B cell (primary cell): ENCODE results near the gene KPNA3. TPM values are rescaled to one million over a fixed set of nuclear protein-coding genes. Genes with fewer than 3 reads are reported as not detected.

Source experiments
- ATAC-seq: fragments of 200-7000 bp; cut with Tn5 transposase; one replicate; pipeline ENCODE4 v1.10.0; 2021; ENCODE audit warnings: low read depth, mild to moderate bottlenecking, moderate number of reproducible peaks, moderate library complexity
- CTCF ChIA-PET: fragments of 350-600 bp; sonication (Branson Sonifier 250); formaldehyde crosslinking; loops from one replicate; lab custom pipeline; 2021; ENCODE audit warnings: antibody characterized with exemption, inconsistent platforms; lab: Charles Lee
- POLR2A ChIA-PET: fragments of 350-600 bp; sonication (Branson Sonifier 250); formaldehyde crosslinking; loops from one replicate; lab custom pipeline; 2021; ENCODE audit warnings: antibody characterized with exemption; lab: Charles Lee
- DNase-seq: peaks from one replicate; pipeline ENCODE4 v3.0.0; 2013
- H2AFZ ChIP-seq: 2 replicates; pipeline ENCODE4 v1.6.1; 2012; ENCODE audit warnings: mild to moderate bottlenecking, low read depth, low read length; ENCODE audit not compliant: insufficient read depth, poor library complexity, severe bottlenecking
- H3K27ac ChIP-seq, 2 donors: 1 replicate in 1 of 2; 2 replicates in 1 of 2; pipeline ENCODE4 v1.5.1; 2012 to 2013; ENCODE audit warnings: low read length in 2 of 2, mild to moderate bottlenecking in 2 of 2, moderate library complexity in 1 of 2
- H3K27me3 ChIP-seq, 4 experiments: fragments of 200-600 bp in 1 of 4; sonication (generic) in 1 of 4; replicated peaks in 1 of 4; 1 replicate in 2 of 4; 2 replicates in 2 of 4; pipeline versions ENCODE4 v1.6.1 to v1.7.0; 2013 to 2016; ENCODE audit warnings: low read length in 3 of 4, mild to moderate bottlenecking in 2 of 4, mixed read lengths in 1 of 4, moderate library complexity in 1 of 4; ENCODE audit not compliant: insufficient read depth in 4 of 4, control insufficient read depth in 3 of 4; ENCODE audit errors: control extremely low read depth in 1 of 4
- H3K36me3 ChIP-seq, 2 experiments: replicated peaks in 1 of 2; 1 replicate in 1 of 2; 2 replicates in 1 of 2; pipeline versions ENCODE4 v1.6.1 to v1.7.1; 2013; ENCODE audit warnings: low read length in 1 of 2; ENCODE audit not compliant: insufficient read depth in 2 of 2, control insufficient read depth in 1 of 2; ENCODE audit errors: control extremely low read depth in 1 of 2, extremely low read depth in 1 of 2
- H3K4me1 ChIP-seq, 2 donors: fragments of 200-600 bp in 1 of 2; sonication (generic) in 1 of 2; 1 replicate in 1 of 2; 2 replicates in 1 of 2; pipeline versions ENCODE4 v1.5.1 to v1.6.1; 2013 to 2017; ENCODE audit warnings: low read length in 2 of 2; ENCODE audit not compliant: control insufficient read depth in 2 of 2, insufficient read depth in 2 of 2
- H3K4me2 ChIP-seq: replicated peaks from 2 replicates; pipeline ENCODE3; 2012; ENCODE audit warnings: mild to moderate bottlenecking, low read depth, low read length; ENCODE audit not compliant: poor library complexity, severe bottlenecking
- H3K4me3 ChIP-seq, 5 experiments: fragments of 200-600 bp in 1 of 5; sonication (generic) in 1 of 5; 1 replicate in 3 of 5; 2 replicates in 2 of 5; pipeline versions ENCODE4 v1.5.1 to v1.7.0; 2011 to 2016; ENCODE audit warnings: low read length in 4 of 5, mild to moderate bottlenecking in 4 of 5, low read depth in 2 of 5, control low read depth in 1 of 5, moderate library complexity in 1 of 5; ENCODE audit not compliant: insufficient read depth in 1 of 5; ENCODE audit errors: control extremely low read depth in 1 of 5, extremely low read depth in 1 of 5
- H3K79me2 ChIP-seq: fragments of 200-600 bp; sonication (generic); one replicate; pipeline ENCODE4 v1.6.0; 2016; ENCODE audit warnings: low read length; ENCODE audit not compliant: control insufficient read depth, insufficient read depth
- H3K9ac ChIP-seq: fragments of 200-600 bp; sonication (generic); 2 replicates; pipeline ENCODE4 v1.6.1; 2017; ENCODE audit warnings: mild to moderate bottlenecking, low read length, moderate library complexity
- H3K9me3 ChIP-seq, 3 donors: one replicate each; pipeline versions ENCODE4 v1.6.1 to v1.7.1; 2013; ENCODE audit warnings: low read length in 2 of 3; ENCODE audit not compliant: control insufficient read depth in 2 of 3, insufficient read depth in 1 of 3; ENCODE audit errors: control extremely low read depth in 1 of 3
- H4K20me1 ChIP-seq: 2 replicates; pipeline ENCODE4 v1.6.0; 2012; ENCODE audit warnings: mild to moderate bottlenecking, low read length; ENCODE audit not compliant: insufficient read depth, control insufficient read depth, poor library complexity, severe bottlenecking
- H3K27ac Mint-ChIP-seq: one replicate; pipeline ENCODE4 v1.8.0; 2021; ENCODE audit warnings: mixed read lengths
- H3K27me3 Mint-ChIP-seq: one replicate; pipeline ENCODE4 v1.8.0; 2021; ENCODE audit warnings: mixed read lengths
- H3K4me1 Mint-ChIP-seq: one replicate; pipeline ENCODE4 v1.8.0; 2021; ENCODE audit warnings: mixed read lengths
- H3K4me3 Mint-ChIP-seq: one replicate; pipeline ENCODE4 v1.8.0; 2021; ENCODE audit warnings: mixed read lengths
- H3K9me3 Mint-ChIP-seq: one replicate; pipeline ENCODE4 v1.8.0; 2022; ENCODE audit warnings: mixed read lengths; ENCODE audit not compliant: insufficient read depth
- EZH2 ChIP-seq: IDR thresholded peaks from 2 replicates; pipeline ENCODE4 v1.6.1; 2012; ENCODE audit warnings: borderline replicate concordance, low read depth, mild to moderate bottlenecking, moderate library complexity, low read length; ENCODE audit not compliant: insufficient read depth, poor library complexity, severe bottlenecking
- WGBS: methylation state at CpG from one replicate; pipeline ENCODE4 v1.1.5; 2013; ENCODE audit warnings: missing lambda C conversion rate; ENCODE audit not compliant: insufficient coverage; 5-methylcytosine and 5-hydroxymethylcytosine counted together
- intact Hi-C: fragments of 100-400 bp; cut with micrococcal nuclease; formaldehyde crosslinking; loops from one replicate; pipeline ENCODE4 v1.10.0; 2022
- polyA plus RNA-seq: library from polyadenylated mRNA; depleted of rRNA; stranded (reverse); fragments of >200 nt; gene quantifications from 2 replicates; pipeline ENCODE4 v1.2.3, GENCODE V29; 2012
- total RNA-seq, 2 donors: library from RNA; stranded (reverse); fragments of 120-200 nt in 1 of 2; gene quantifications; 1 replicate in 1 of 2; 2 replicates in 1 of 2; pipeline versions ENCODE4 v1.2.3 to v1.2.4, GENCODE V29; 2013 to 2022
- TF ChIP-seq, protein P1 (sequence below): fragments of 200-600 bp; IDR thresholded peaks from one replicate; pipeline ENCODE4 v1.8.0; 2022; ENCODE audit warnings: antibody characterized with exemption, mild to moderate bottlenecking

The KPNA3 gene
- total and polyA plus RNA-seq, 2 donors (not counting 1 experiment from before 2014, with no cell fraction given) = 7.8 to 19.7 TPM

DNA sequence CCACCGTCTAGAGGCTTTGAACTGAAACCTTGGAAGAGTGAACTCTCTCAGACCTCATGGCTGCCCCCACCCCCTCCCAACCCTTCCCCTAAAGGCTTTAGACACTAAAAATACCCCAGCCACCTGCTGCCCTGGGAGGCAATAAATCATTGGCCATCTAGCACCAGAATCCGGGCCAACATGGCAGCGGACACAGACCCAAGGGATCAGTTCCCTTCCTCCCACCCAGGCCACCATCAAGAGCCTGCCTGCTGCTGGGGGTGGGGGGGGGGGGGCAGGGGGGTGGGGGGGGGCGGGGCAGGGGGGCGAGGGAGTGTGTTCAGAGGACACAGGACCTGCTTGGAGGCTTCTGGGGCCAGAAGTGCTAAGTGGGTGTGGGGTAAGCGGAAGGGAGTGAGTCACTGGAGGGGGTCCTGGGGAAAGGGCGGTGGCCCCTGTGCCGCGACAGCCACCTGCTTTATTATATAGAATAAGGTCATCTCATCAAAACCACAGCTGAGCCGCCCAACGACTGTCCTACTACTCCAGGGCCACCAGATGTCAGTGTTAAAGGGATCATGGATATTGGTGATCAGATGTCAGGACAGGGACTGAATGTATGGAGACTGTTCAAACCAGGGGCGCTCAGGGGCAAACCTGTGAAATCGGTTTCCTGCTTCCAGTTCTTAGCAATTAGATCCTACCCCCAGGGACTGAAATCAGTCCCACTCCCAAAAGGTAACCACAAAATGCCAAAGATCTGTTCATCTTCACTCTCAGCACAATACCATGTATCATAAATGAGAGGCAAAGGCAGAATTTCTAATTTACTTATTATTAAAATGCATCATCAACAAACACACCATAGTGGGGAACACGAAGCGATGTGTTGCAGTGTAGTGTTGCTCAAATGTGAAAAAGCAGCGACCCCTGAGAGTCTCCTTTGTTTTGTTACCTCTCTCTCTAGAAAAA lies 139.9 kb downstream of the KPNA3 start:
- no peaks in the 10 kb centered on the region for H4K20me1 ChIP-seq
- DNase-seq = peak; percentile 43
- H3K9ac ChIP-seq = no peak overlapping the region
- H3K4me3 Mint-ChIP-seq = no peak overlapping the region
- no peak overlapping the region for H2AFZ ChIP-seq
- no peaks in the 10 kb centered on the region for H3K27me3 Mint-ChIP-seq
- intact Hi-C loops = loop anchor here (1.0 kb wide), 1 partner anchor 196 kb away; no protein-coding TSS in a partner anchor
- no peaks in the 10 kb centered on the region for H3K79me2 ChIP-seq
- POLR2A ChIA-PET = no interaction called here
- H3K4me1 ChIP-seq = no peaks in the 10 kb centered on the region
- no peak overlapping the region for H3K27ac Mint-ChIP-seq
- H3K27me3 ChIP-seq = no peaks in the 10 kb centered on the region
- no peak for TF ChIP-seq EZH2
- TF ChIP-seq, protein P1, sequence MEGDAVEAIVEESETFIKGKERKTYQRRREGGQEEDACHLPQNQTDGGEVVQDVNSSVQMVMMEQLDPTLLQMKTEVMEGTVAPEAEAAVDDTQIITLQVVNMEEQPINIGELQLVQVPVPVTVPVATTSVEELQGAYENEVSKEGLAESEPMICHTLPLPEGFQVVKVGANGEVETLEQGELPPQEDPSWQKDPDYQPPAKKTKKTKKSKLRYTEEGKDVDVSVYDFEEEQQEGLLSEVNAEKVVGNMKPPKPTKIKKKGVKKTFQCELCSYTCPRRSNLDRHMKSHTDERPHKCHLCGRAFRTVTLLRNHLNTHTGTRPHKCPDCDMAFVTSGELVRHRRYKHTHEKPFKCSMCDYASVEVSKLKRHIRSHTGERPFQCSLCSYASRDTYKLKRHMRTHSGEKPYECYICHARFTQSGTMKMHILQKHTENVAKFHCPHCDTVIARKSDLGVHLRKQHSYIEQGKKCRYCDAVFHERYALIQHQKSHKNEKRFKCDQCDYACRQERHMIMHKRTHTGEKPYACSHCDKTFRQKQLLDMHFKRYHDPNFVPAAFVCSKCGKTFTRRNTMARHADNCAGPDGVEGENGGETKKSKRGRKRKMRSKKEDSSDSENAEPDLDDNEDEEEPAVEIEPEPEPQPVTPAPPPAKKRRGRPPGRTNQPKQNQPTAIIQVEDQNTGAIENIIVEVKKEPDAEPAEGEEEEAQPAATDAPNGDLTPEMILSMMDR = peak; percentile 47
- H3K27ac ChIP-seq = no peak overlapping the region
- no peaks in the 10 kb centered on the region for H3K36me3 ChIP-seq
- H3K4me3 ChIP-seq = no peak overlapping the region
- H3K9me3 Mint-ChIP-seq = no peaks in the 10 kb centered on the region
- no peak overlapping the region for H3K4me2 ChIP-seq
- ATAC-seq = peak; percentile 65
- CTCF ChIA-PET = no interaction called here
- peaks cover 14% of the 10 kb centered on the region for H3K4me1 Mint-ChIP-seq
- WGBS = no CpG with 5 or more reads among the region's 16 CpGs
- H3K9me3 ChIP-seq = no peaks in the 10 kb centered on the region
